Neural cell (in vitro differentiated cells): ENCODE results near the gene CLEC3B.

Experiments
- CTCF ChIP-seq: fragments of 450-650 bp; IDR thresholded peaks from 2 replicates; pipeline ENCODE4 v1.5.1; 2014; ENCODE audit warnings: antibody characterized with exemption, mild to moderate bottlenecking, moderate library complexity; ENCODE audit not compliant: poor library complexity, severe bottlenecking
- EZH2 ChIP-seq: fragments of 200-600, 300-800 bp; shearing (Covaris generic), sonication (generic); IDR thresholded peaks from 2 replicates; pipeline ENCODE4 v1.6.1; 2014; ENCODE audit warnings: antibody characterized with exemption, low read length, borderline replicate concordance, mild to moderate bottlenecking; ENCODE audit not compliant: insufficient read depth, poor library complexity, severe bottlenecking
- REST ChIP-seq: IDR thresholded peaks from 2 replicates; pipeline ENCODE4 v1.6.1; 2012; ENCODE audit warnings: borderline replicate concordance
- TAF1 ChIP-seq: IDR thresholded peaks from 2 replicates; pipeline ENCODE4 v1.6.1; 2012; ENCODE audit warnings: low read depth

GRCh38 chr3:45011756-45012508, 14.2 kb upstream of the CLEC3B start:
- no peak for TF ChIP-seq EZH2
- no peak for TF ChIP-seq REST
- no peak for TF ChIP-seq TAF1
- TF ChIP-seq CTCF, result no peak
